Measurements from ENCODE around the gene IGF2R.

Gene IGF2R

DNA sequence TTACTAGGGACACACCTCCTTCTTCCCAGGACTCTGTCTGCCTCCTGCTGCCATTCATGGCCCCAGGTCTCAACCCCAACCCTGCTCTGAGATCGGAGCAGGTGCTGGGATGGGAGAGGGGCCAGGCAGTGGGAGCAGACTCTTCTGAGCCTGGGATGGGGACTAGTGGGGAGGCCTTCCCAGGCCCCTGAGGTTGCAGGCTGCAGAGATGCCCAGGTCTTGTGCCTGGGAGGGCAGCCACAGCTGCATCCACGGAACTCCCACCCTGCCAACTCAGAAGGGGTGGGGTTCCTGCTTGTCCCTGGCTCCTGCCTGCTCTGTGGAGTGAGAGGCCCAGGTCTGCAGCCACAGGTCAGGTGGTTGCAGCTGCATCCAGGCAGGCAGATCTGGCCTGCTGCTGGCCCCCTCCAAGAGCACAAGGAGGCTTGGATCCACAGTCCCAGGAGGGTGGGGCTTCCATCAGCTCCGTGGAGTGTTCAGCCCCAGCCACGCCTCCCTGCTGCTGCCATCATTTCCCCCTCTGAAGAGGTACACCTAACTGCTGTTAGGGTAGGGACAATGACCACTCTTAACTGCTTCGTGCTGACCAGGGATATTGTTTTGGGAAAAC is 149.8 kb downstream of the IGF2R start:
- TF ChIP-seq CTCF (conservative IDR thresholded peaks at IDR 0.05; ENCODE audit: low read depth): no peak
- DNase-seq (ENCODE audit: low spot score): no peak
- ChIA-PET POLR2A (ENCODE audit: low non-redundant PET) (no interaction called here), CTCF (no interaction called here)
- no peak overlapping the region for H3K27ac ChIP-seq

- H3K27ac ChIP-seq: no peak overlapping the region
- no peak for TF ChIP-seq CTCF (conservative IDR thresholded peaks at IDR 0.05; ENCODE audit: low read depth)
- CTCF ChIA-PET: no interaction called here
- POLR2A ChIA-PET (ENCODE audit: low non-redundant PET): no interaction called here
- DNase-seq (ENCODE audit: low spot score): no peak
These were observed 151.2 kb downstream of the IGF2R start for GRCh38 chr6:160120087-160120486.

GRCh38 chr6:160121558-160121957 is 152.7 kb downstream of the IGF2R start, which contains the start of gene SLC22A1:
TSS of gene SLC22A1 (plus strand) at chr6:160121815. CDS start at chr6:160121936, 121 bp downstream.
- TF ChIP-seq CTCF (conservative IDR thresholded peaks at IDR 0.05; ENCODE audit: low read depth): no peak
- POLR2A ChIA-PET (ENCODE audit: low non-redundant PET): no interaction called here
- DNase-seq (ENCODE audit: low spot score): no peak
- no peak within 1 kb of the TSS for H3K27ac ChIP-seq
- CTCF ChIA-PET: no interaction called here

- ChIA-PET CTCF (no interaction called here), POLR2A (ENCODE audit: low non-redundant PET) (no interaction called here)
- no peak for TF ChIP-seq CTCF (conservative IDR thresholded peaks at IDR 0.05; ENCODE audit: low read depth)
- DNase-seq (ENCODE audit: low spot score): no peak
- H3K27ac ChIP-seq: no peak overlapping the region
These were observed 153.1 kb downstream of the IGF2R start for GRCh38 chr6:160121981-160122380.

DNA sequence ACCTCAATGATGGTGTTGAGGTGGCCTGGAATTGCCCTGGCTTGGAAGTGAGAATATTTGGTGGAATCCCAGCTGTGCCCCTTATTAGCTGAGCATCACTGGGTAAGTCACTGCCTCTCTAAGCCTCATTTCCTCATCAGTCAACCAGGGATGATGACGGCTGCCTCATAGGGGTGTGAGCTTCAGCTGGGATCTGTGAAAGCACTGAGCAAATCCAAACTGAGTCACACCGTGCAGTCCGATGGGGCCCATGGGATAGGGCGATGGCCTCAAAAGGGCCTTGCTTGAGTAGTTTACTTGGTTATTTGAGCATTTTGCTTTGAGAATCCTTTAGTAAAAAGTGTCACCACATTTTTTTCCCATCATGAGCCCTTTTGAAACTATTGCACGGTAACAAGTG is 153.9 kb downstream of the IGF2R start:
- no peak for TF ChIP-seq CTCF (conservative IDR thresholded peaks at IDR 0.05; ENCODE audit: low read depth)
- no peak overlapping the region for H3K27ac ChIP-seq
- ChIA-PET POLR2A (ENCODE audit: low non-redundant PET) (no interaction called here), CTCF (no interaction called here)
- no peak for DNase-seq (ENCODE audit: low spot score)

GRCh38 chr6:160124007-160124406 is 155.1 kb downstream of the IGF2R start:
- no peak for TF ChIP-seq CTCF (conservative IDR thresholded peaks at IDR 0.05; ENCODE audit: low read depth)
- H3K27ac ChIP-seq: no peak overlapping the region
- ChIA-PET POLR2A (ENCODE audit: low non-redundant PET) (no interaction called here), CTCF (no interaction called here)
- DNase-seq (ENCODE audit: low spot score): no peak
